ENCODE measurements around the gene UIMC1.

DNA sequence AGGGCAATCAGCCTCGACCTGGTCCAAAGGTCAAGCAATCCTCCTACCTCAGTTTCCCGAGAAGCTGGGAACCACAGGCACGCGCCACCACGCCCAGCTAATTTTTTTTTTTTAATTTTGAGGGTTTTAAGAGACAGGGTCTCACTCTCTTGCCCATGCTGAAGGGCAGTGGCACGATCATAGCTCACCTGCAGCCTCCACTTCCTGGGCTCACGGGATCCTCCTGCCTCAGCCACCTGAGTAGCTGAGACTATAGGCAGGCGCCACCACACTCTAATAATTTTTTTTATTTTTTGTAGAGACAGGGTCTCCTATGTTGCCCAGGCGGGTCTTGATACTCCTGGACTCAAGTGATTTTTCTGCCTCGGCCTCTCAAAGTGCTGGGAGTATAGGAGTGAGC, 1.6 kb downstream of the UIMC1 start:
- TF ChIP-seq, protein P1, sequence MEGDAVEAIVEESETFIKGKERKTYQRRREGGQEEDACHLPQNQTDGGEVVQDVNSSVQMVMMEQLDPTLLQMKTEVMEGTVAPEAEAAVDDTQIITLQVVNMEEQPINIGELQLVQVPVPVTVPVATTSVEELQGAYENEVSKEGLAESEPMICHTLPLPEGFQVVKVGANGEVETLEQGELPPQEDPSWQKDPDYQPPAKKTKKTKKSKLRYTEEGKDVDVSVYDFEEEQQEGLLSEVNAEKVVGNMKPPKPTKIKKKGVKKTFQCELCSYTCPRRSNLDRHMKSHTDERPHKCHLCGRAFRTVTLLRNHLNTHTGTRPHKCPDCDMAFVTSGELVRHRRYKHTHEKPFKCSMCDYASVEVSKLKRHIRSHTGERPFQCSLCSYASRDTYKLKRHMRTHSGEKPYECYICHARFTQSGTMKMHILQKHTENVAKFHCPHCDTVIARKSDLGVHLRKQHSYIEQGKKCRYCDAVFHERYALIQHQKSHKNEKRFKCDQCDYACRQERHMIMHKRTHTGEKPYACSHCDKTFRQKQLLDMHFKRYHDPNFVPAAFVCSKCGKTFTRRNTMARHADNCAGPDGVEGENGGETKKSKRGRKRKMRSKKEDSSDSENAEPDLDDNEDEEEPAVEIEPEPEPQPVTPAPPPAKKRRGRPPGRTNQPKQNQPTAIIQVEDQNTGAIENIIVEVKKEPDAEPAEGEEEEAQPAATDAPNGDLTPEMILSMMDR (IDR thresholded peaks at IDR 0.05), result no peak
- no peak for TF ChIP-seq POLR2A (IDR thresholded peaks at IDR 0.05; ENCODE audit: low read depth)

All from esophagus muscularis mucosa (tissue), 3 donors.